Measurements from ENCODE around the gene IL1RL2. TPM values are rescaled to one million over a fixed set of nuclear protein-coding genes. Genes with fewer than 3 reads are reported as not detected.

The IL1RL2 gene
- total RNA-seq, 1 experiment from 2014 or later: not detected

- H3K4me1 ChIP-seq (ENCODE audit: insufficient read depth, low read length, poor library complexity, severe bottlenecking): no peaks in the 10 kb centered on the region
- ChIA-PET CTCF (no interaction called here), POLR2A (ENCODE audit: low non-redundant PET) (no interaction called here)
- no peak overlapping the region for H3K4me3 ChIP-seq (ENCODE audit: low read depth, low read length, poor library complexity, severe bottlenecking)
- intact Hi-C loops (cut with micrococcal nuclease; ENCODE audit: unreplicated experiment): no loop called here
- H3K36me3 ChIP-seq (ENCODE audit: insufficient read depth, low read length, poor library complexity, severe bottlenecking): no peaks in the 10 kb centered on the region
- H3K9me3 ChIP-seq (ENCODE audit: low read depth, low read length, poor library complexity, severe bottlenecking): no peaks in the 10 kb centered on the region
- DNase-seq (ENCODE audit: low spot score): no peak
- no TSS peak for BruUV-seq (replicated peaks)
- no peak for TF ChIP-seq EZH2 (IDR thresholded peaks at IDR 0.05; ENCODE audit: borderline replicate concordance, low read depth, low read length, poor library complexity, severe bottlenecking)
- TF ChIP-seq, protein P1, sequence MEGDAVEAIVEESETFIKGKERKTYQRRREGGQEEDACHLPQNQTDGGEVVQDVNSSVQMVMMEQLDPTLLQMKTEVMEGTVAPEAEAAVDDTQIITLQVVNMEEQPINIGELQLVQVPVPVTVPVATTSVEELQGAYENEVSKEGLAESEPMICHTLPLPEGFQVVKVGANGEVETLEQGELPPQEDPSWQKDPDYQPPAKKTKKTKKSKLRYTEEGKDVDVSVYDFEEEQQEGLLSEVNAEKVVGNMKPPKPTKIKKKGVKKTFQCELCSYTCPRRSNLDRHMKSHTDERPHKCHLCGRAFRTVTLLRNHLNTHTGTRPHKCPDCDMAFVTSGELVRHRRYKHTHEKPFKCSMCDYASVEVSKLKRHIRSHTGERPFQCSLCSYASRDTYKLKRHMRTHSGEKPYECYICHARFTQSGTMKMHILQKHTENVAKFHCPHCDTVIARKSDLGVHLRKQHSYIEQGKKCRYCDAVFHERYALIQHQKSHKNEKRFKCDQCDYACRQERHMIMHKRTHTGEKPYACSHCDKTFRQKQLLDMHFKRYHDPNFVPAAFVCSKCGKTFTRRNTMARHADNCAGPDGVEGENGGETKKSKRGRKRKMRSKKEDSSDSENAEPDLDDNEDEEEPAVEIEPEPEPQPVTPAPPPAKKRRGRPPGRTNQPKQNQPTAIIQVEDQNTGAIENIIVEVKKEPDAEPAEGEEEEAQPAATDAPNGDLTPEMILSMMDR (conservative IDR thresholded peaks at IDR 0.05; ENCODE audit: low read depth, low read length): no peak
- peaks cover 23% of the 10 kb centered on the region for H3K27me3 ChIP-seq (replicated peaks; ENCODE audit: insufficient read depth, low read depth, low read length, poor library complexity)
- no peak overlapping the region for H3K27ac ChIP-seq (ENCODE audit: low read depth, low read length, poor library complexity, severe bottlenecking)
Measured at GRCh38 chr2:102268510-102269199, 81.8 kb downstream of the IL1RL2 start.

DNA sequence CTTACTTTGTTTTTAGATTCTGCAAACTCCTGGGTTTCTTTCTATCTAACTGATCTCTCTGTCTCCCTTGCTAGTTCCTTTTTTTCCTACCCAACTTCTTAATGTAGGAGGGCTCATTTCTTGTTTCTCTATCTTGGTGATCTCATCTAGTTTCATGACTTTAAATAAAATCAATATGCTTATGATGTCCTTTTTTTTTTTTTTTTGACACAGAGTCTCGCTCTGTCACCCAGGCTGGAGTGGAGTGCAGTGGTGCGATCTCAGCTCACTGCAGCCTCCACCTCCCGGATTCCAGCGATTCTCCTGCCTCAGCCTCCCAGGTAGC, 82.3 kb downstream of the IL1RL2 start:
- no peak overlapping the region for H3K27ac ChIP-seq (ENCODE audit: low read depth, low read length, poor library complexity, severe bottlenecking)
- H3K36me3 ChIP-seq (ENCODE audit: insufficient read depth, low read length, poor library complexity, severe bottlenecking): no peaks in the 10 kb centered on the region
- H3K4me1 ChIP-seq (ENCODE audit: insufficient read depth, low read length, poor library complexity, severe bottlenecking): no peaks in the 10 kb centered on the region
- peaks cover 23% of the 10 kb centered on the region for H3K27me3 ChIP-seq (replicated peaks; ENCODE audit: insufficient read depth, low read depth, low read length, poor library complexity)
- no peaks in the 10 kb centered on the region for H3K9me3 ChIP-seq (ENCODE audit: low read depth, low read length, poor library complexity, severe bottlenecking)
- TF ChIP-seq, protein P1 (conservative IDR thresholded peaks at IDR 0.05; ENCODE audit: low read depth, low read length): no peak
- no peak for TF ChIP-seq EZH2 (IDR thresholded peaks at IDR 0.05; ENCODE audit: borderline replicate concordance, low read depth, low read length, poor library complexity, severe bottlenecking)
- intact Hi-C loops (cut with micrococcal nuclease; ENCODE audit: unreplicated experiment): no loop called here
- BruUV-seq (replicated peaks): no TSS peak
- ChIA-PET CTCF (no interaction called here), POLR2A (ENCODE audit: low non-redundant PET) (no interaction called here)
- DNase-seq (ENCODE audit: low spot score): no peak
- H3K4me3 ChIP-seq (ENCODE audit: low read depth, low read length, poor library complexity, severe bottlenecking): no peak overlapping the region

- ChIA-PET POLR2A (ENCODE audit: low non-redundant PET) (no interaction called here), CTCF (no interaction called here)
- no TSS peak for BruUV-seq (replicated peaks)
- no peaks in the 10 kb centered on the region for H3K4me1 ChIP-seq (ENCODE audit: insufficient read depth, low read length, poor library complexity, severe bottlenecking)
- H3K4me3 ChIP-seq (ENCODE audit: low read depth, low read length, poor library complexity, severe bottlenecking): no peak overlapping the region
- no peak for DNase-seq (ENCODE audit: low spot score)
- intact Hi-C loops (cut with micrococcal nuclease; ENCODE audit: unreplicated experiment): no loop called here
- no peaks in the 10 kb centered on the region for H3K36me3 ChIP-seq (ENCODE audit: insufficient read depth, low read length, poor library complexity, severe bottlenecking)
- peaks cover 23% of the 10 kb centered on the region for H3K27me3 ChIP-seq (replicated peaks; ENCODE audit: insufficient read depth, low read depth, low read length, poor library complexity)
- TF ChIP-seq EZH2 (IDR thresholded peaks at IDR 0.05; ENCODE audit: borderline replicate concordance, low read depth, low read length, poor library complexity, severe bottlenecking): no peak
- TF ChIP-seq, protein P1 (conservative IDR thresholded peaks at IDR 0.05; ENCODE audit: low read depth, low read length): no peak
- H3K9me3 ChIP-seq (ENCODE audit: low read depth, low read length, poor library complexity, severe bottlenecking): no peaks in the 10 kb centered on the region
- H3K27ac ChIP-seq (ENCODE audit: low read depth, low read length, poor library complexity, severe bottlenecking): no peak overlapping the region
Measured at GRCh38 chr2:102271844-102272243, 85.0 kb downstream of the IL1RL2 start.
